CD8-positive, alpha-beta memory T cell (primary cell): Measurements from ENCODE around the gene HP1BP3. TPM values are rescaled to one million over a fixed set of nuclear protein-coding genes. Genes with fewer than 3 reads are reported as not detected.
A peak's percentile ranks its signal among the peaks of the same experiment; 100 is the strongest.

Experiments used
- CTCF ChIA-PET: fragments of 350-600 bp; sonication (Branson Sonifier 250); formaldehyde crosslinking; loops from one replicate; lab custom pipeline; 2021; ENCODE audit warnings: antibody characterized with exemption; lab: Charles Lee
- POLR2A ChIA-PET: fragments of 350-600 bp; sonication (Branson Sonifier 250); formaldehyde crosslinking; loops from one replicate; lab custom pipeline; 2021; ENCODE audit warnings: antibody characterized with exemption; lab: Charles Lee
- DNase-seq, 5 donors: peaks; one replicate each; pipeline versions ENCODE4 v3.0.0 to v3.0.0-alpha.2; 2020 to 2022; ENCODE audit warnings: mixed read lengths in 1 of 5
- H3K27ac ChIP-seq: one replicate; pipeline ENCODE4 v1.7.0; 2013; ENCODE audit warnings: low read depth, mild to moderate bottlenecking, low read length, moderate library complexity
- H3K27me3 ChIP-seq: 2 replicates; pipeline ENCODE4 v1.7.0; 2013; ENCODE audit warnings: low read length, mild to moderate bottlenecking; ENCODE audit not compliant: insufficient read depth, poor library complexity, severe bottlenecking
- H3K36me3 ChIP-seq: 2 replicates; pipeline ENCODE4 v1.7.0; 2013; ENCODE audit warnings: mild to moderate bottlenecking, low read length, moderate library complexity; ENCODE audit not compliant: insufficient read depth
- H3K4me1 ChIP-seq: 2 replicates; pipeline ENCODE4 v1.7.0; 2013; ENCODE audit warnings: mild to moderate bottlenecking, low read length, moderate library complexity; ENCODE audit not compliant: insufficient read depth
- H3K4me3 ChIP-seq: 2 replicates; pipeline ENCODE4 v1.7.0; 2013; ENCODE audit warnings: mild to moderate bottlenecking, low read length
- H3K9me3 ChIP-seq: 2 replicates; pipeline ENCODE4 v1.7.0; 2013; ENCODE audit warnings: mild to moderate bottlenecking, low read length
- H3K27ac Mint-ChIP-seq, 8 donors: one replicate each; pipeline ENCODE4 v1.8.0; 2020 to 2021; ENCODE audit warnings: mixed read lengths in 8 of 8, mild to moderate bottlenecking in 6 of 8, inconsistent platforms in 3 of 8, moderate library complexity in 3 of 8
- H3K27me3 Mint-ChIP-seq, 2 donors: one replicate each; pipeline ENCODE4 v1.8.0; 2020 to 2021; ENCODE audit warnings: mixed read lengths in 2 of 2, mild to moderate bottlenecking in 1 of 2, moderate library complexity in 1 of 2
- H3K36me3 Mint-ChIP-seq, 3 donors: one replicate each; pipeline ENCODE4 v1.8.0; 2020 to 2021; ENCODE audit warnings: mixed read lengths in 3 of 3, inconsistent platforms in 1 of 3, mild to moderate bottlenecking in 1 of 3
- H3K4me1 Mint-ChIP-seq, 3 donors: one replicate each; pipeline ENCODE4 v1.8.0; 2020 to 2021; ENCODE audit warnings: mixed read lengths in 3 of 3, inconsistent platforms in 1 of 3, mild to moderate bottlenecking in 1 of 3
- H3K4me3 Mint-ChIP-seq, 7 donors: one replicate each; pipeline ENCODE4 v1.8.0; 2020 to 2021; ENCODE audit warnings: mixed read lengths in 7 of 7, mild to moderate bottlenecking in 6 of 7, moderate library complexity in 4 of 7, inconsistent platforms in 2 of 7
- H3K9me3 Mint-ChIP-seq, 5 donors: one replicate each; pipeline ENCODE4 v1.8.0; 2020 to 2022; ENCODE audit warnings: mixed read lengths in 5 of 5, mild to moderate bottlenecking in 3 of 5, moderate library complexity in 2 of 5, inconsistent platforms in 1 of 5
- polyA plus RNA-seq: library from polyadenylated mRNA; unstranded; fragments of 300-500 nt; fragmentation: Illumina TruSeq; gene quantifications from one replicate; pipeline ENCODE4 v1.2.3, GENCODE V29; 2021
- total RNA-seq, 2 experiments: library from RNA; stranded (reverse); gene quantifications; one replicate each; pipeline ENCODE4 v1.2.3, GENCODE V29; 2021

HP1BP3 gene
- total and polyA plus RNA-seq, 3 experiments from 2014 or later: 155 to 221 (median 166) TPM

- DNase-seq: no peak
- H3K4me1 Mint-ChIP-seq: peaks cover 6 to 10% (median 8%) of the 10 kb centered on the region in 3 donors
- POLR2A ChIA-PET: no interaction called here
- no peaks in the 10 kb centered on the region for H3K27me3 ChIP-seq
- no peak overlapping the region for H3K4me3 ChIP-seq
- H3K4me3 Mint-ChIP-seq: peak overlapping the region in 3 of 7 donors; percentile 11 to 33 (median 26)
- no peaks in the 10 kb centered on the region for H3K9me3 Mint-ChIP-seq
- H3K4me1 ChIP-seq: peaks cover 8% of the 10 kb centered on the region
- CTCF ChIA-PET: interaction anchor here (1.0 to 6.1 kb wide), 4 partner anchors 13 to 497 kb away, joined by 3 to 84 read pairs (median 12); partner anchors contain the start of gene SH2D5
- peaks cover 0 to 2% of the 10 kb centered on the region in 2 donors for H3K27me3 Mint-ChIP-seq
- no peak overlapping the region for H3K27ac Mint-ChIP-seq
- H3K36me3 ChIP-seq: no peaks in the 10 kb centered on the region
- H3K36me3 Mint-ChIP-seq: peaks cover 0 to 1% (median 0%) of the 10 kb centered on the region in 3 donors
- no peaks in the 10 kb centered on the region for H3K9me3 ChIP-seq
- H3K27ac ChIP-seq: no peak overlapping the region
Observed at GRCh38 chr1:20698195-20698910, 88.8 kb downstream of the HP1BP3 start.

DNA sequence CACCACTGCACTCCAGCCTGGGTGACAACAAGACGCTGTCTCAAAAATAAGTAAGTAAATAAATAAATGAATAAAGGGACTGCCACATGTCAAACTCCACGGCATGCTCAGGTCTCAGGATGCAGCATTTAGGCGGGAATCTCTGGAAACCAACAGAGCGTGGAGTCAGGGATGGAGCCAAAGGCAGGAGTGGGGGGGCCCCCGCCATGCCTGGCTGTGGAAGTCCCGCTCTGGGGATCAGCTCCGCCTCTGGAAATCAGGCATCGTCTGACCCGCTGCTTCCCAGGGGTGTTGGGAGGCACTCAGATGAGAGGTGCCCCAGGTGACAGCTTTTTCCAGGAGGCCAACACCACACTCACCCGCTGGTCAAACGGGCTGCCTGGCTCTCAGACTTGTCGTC lies 89.5 kb downstream of the HP1BP3 start:
- Mint-ChIP-seq H3K27ac (no peak overlapping the region), H3K9me3 (no peaks in the 10 kb centered on the region), H3K27me3 (peaks cover 0 to 2% of the 10 kb centered on the region in 2 donors), H3K4me3 (peak overlapping the region in 2 of 7 donors; percentile 11 to 33), H3K36me3 (peaks cover 0 to 1% (median 0%) of the 10 kb centered on the region in 3 donors), H3K4me1 (peaks cover 6 to 10% (median 8%) of the 10 kb centered on the region in 3 donors)
- Histone ChIP-seq H3K27me3 (no peaks in the 10 kb centered on the region), H3K4me1 (peaks cover 8% of the 10 kb centered on the region), H3K4me3 (no peak overlapping the region), H3K36me3 (no peaks in the 10 kb centered on the region), H3K27ac (no peak overlapping the region), H3K9me3 (no peaks in the 10 kb centered on the region)
- CTCF ChIA-PET: interaction anchor here (1.0 to 6.1 kb wide), 16 partner anchors 10 to 506 kb away, joined by 3 to 84 read pairs (median 6); partner anchors contain the start of genes DDOST, KIF17 and SH2D5
- POLR2A ChIA-PET: no interaction called here
- DNase-seq: no peak

DNA sequence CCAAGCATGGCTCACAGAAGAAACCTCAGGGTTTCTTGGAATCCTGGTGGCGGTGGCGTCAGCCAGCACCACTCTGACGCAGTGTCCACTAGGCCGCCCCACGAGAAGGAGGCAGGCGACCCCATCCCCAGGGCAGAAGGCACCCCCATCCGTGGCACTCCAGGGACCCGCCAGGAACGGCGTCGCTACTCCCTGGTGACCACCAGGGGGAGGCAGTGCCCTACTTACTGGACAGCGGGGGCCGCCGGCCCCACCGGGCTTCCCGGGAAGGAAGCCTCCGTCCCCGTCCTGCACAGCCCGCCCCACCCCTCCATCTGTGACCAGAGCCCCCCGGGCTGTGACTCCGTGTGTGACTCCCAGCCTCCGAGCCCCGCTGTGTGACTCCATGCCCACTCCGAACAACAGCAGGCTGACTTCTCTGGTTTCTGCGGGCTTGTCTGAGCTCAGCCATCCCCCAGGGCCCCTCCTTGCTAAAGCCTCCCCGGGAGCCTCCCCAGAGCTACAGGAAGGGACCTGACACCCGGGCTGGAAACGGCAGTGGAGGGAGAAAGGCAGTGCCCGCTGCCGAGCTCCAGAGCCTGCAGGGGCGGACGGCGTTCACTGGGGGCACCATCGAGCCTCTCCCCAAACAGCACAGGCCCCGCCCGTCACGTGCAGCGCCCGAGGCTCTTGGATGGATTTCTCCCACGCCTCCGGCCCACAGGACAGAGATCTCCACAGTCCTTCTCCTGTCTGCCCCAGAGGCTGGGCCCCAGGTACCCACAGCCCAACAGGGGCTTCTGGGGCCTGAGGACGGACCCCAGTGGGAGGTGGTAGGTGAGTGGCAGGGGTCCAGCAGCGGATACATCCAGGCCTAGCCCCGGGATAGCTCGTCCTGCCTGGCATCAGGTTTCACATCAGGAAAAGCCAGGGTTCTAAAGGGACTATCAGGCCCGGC lies 90.4 kb downstream of the HP1BP3 start:
- Mint-ChIP-seq H3K27ac (peak overlapping the region in 4 of 8 donors; percentile 42 to 84 (median 74)), H3K4me1 (peaks cover 6 to 10% (median 8%) of the 10 kb centered on the region in 3 donors), H3K36me3 (peaks cover 0 to 4% (median 0%) of the 10 kb centered on the region in 3 donors), H3K4me3 (peak overlapping the region; percentile 87 to 96 (median 88)), H3K27me3 (peaks cover 0 to 2% of the 10 kb centered on the region in 2 donors), H3K9me3 (no peaks in the 10 kb centered on the region)
- Histone ChIP-seq H3K27me3 (no peaks in the 10 kb centered on the region), H3K4me1 (peaks cover 8% of the 10 kb centered on the region), H3K9me3 (no peaks in the 10 kb centered on the region), H3K4me3 (peak overlapping the region; percentile 93), H3K27ac (peak overlapping the region; percentile 65), H3K36me3 (no peaks in the 10 kb centered on the region)
- DNase-seq: peak; percentile 58 to 77 (median 64)
- CTCF ChIA-PET: interaction anchor here (0.6 to 6.1 kb wide), 35 partner anchors 8 to 506 kb away, joined by 3 to 84 read pairs (median 4); partner anchors contain the start of genes DDOST, HP1BP3, KIF17 and SH2D5
- POLR2A ChIA-PET: no interaction called here

GRCh38 chr1:20695515-20695914 lies 91.6 kb downstream of the HP1BP3 start:
- H3K9me3 ChIP-seq: no peaks in the 10 kb centered on the region
- Mint-ChIP-seq H3K4me1 (peaks cover 6 to 10% (median 8%) of the 10 kb centered on the region in 3 donors), H3K27ac (peak overlapping the region in 2 of 8 donors; percentile 59 to 74), H3K4me3 (peak overlapping the region in 4 of 7 donors; percentile 15 to 91 (median 49)), H3K9me3 (no peaks in the 10 kb centered on the region), H3K36me3 (peaks cover 0 to 3% (median 0%) of the 10 kb centered on the region in 3 donors), H3K27me3 (peaks cover 0 to 2% of the 10 kb centered on the region in 2 donors)
- H3K36me3 ChIP-seq: no peaks in the 10 kb centered on the region
- CTCF ChIA-PET: interaction anchor here (1.4 to 6.1 kb wide), 6 partner anchors 12 to 500 kb away, joined by 3 to 84 read pairs (median 8); partner anchors contain the start of gene KIF17
- H3K4me3 ChIP-seq: no peak overlapping the region
- peaks cover 8% of the 10 kb centered on the region for H3K4me1 ChIP-seq
- H3K27ac ChIP-seq: no peak overlapping the region
- DNase-seq: no peak
- POLR2A ChIA-PET: no interaction called here
- no peaks in the 10 kb centered on the region for H3K27me3 ChIP-seq

- Mint-ChIP-seq H3K4me1 (peaks cover 6 to 10% (median 8%) of the 10 kb centered on the region in 3 donors), H3K9me3 (no peaks in the 10 kb centered on the region), H3K4me3 (no peak overlapping the region), H3K36me3 (peaks cover 0 to 2% (median 0%) of the 10 kb centered on the region in 3 donors), H3K27me3 (peaks cover 0 to 2% of the 10 kb centered on the region in 2 donors), H3K27ac (peak overlapping the region in 1 of 8 donors; percentile 6)
- Histone ChIP-seq H3K4me1 (peaks cover 8% of the 10 kb centered on the region), H3K4me3 (no peak overlapping the region), H3K27me3 (no peaks in the 10 kb centered on the region), H3K36me3 (no peaks in the 10 kb centered on the region), H3K9me3 (no peaks in the 10 kb centered on the region), H3K27ac (no peak overlapping the region)
- no peak for DNase-seq
- CTCF ChIA-PET: interaction anchor here (2.0 to 6.1 kb wide), 2 partner anchors 40 to 502 kb away, joined by 4 to 84 read pairs; no protein-coding TSS in a partner anchor
- POLR2A ChIA-PET: no interaction called here
Observed at GRCh38 chr1:20693623-20694022, 93.5 kb downstream of the HP1BP3 start.

Other genes starting within 250 kb of the HP1BP3 start
- not detected for gene FAM43B, start 234.7 kb downstream of the HP1BP3 start, total RNA-seq
- not detected for gene FAM43B, start 234.7 kb downstream of the HP1BP3 start, polyA plus RNA-seq
- gene CDA, start 198.2 kb downstream of the HP1BP3 start, total RNA-seq: not detected
- not detected for gene CDA, start 198.2 kb downstream of the HP1BP3 start, polyA plus RNA-seq
- 1 to 10 TPM; 7.9 to 9.2 TPM for gene PINK1, start 153.8 kb downstream of the HP1BP3 start, total RNA-seq
- gene PINK1, start 153.8 kb downstream of the HP1BP3 start, polyA plus RNA-seq: 31.1 TPM
- 100 to 1,000 TPM; 191 to 201 TPM for gene DDOST, start 125.9 kb downstream of the HP1BP3 start, total RNA-seq
- gene DDOST, start 125.9 kb downstream of the HP1BP3 start, polyA plus RNA-seq: 280 TPM
- gene KIF17, start 69.3 kb downstream of the HP1BP3 start, total RNA-seq: not detected
- not detected for gene KIF17, start 69.3 kb downstream of the HP1BP3 start, polyA plus RNA-seq
- gene SH2D5, start 54.6 kb downstream of the HP1BP3 start, total RNA-seq: under 1 TPM; 0.13 to 0.24 TPM
- gene SH2D5, start 54.6 kb downstream of the HP1BP3 start, polyA plus RNA-seq: not detected